ENCODE measurements around the gene WSB2.

DNA sequence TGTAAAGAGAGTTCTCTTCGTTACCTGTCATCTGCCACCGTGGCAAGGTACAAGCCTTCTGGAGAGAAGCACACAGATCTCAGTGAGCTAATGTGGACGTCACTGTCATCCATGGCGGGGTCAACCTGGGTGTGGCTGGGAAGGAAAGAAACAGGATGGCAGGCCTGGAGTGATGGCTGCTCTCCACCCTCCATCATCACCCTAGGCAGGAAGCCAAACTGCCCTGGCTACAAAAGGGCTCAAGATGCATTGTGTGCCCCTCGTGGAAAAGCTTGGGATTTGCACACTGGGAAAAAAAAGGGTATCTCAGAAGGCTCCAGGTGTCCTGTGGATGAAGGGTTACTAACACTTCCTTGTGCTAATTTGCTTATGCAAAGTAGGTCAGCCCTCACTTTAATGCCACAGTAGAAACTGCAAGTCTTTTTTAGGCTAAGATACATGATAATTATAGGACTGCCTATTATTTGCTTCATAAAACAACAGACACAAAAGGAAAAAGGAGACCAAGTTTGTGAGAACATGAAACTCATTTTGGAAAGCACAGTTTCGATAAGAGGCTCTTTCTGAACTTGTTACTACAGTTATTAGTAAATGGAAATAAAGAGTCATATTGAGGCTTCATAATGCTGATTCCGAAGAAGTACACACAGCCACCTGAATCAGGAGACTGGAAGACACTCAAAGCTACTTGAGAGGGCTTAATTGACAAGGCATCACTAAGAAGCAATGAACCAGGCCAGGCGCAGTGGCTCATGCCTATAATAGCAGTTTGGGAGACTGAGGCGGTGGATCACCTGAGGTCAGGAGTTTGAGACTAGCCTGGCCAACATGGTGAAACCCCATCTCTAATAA lies 25.6 kb downstream of the WSB2 start:
- TF ChIP-seq, protein P1, sequence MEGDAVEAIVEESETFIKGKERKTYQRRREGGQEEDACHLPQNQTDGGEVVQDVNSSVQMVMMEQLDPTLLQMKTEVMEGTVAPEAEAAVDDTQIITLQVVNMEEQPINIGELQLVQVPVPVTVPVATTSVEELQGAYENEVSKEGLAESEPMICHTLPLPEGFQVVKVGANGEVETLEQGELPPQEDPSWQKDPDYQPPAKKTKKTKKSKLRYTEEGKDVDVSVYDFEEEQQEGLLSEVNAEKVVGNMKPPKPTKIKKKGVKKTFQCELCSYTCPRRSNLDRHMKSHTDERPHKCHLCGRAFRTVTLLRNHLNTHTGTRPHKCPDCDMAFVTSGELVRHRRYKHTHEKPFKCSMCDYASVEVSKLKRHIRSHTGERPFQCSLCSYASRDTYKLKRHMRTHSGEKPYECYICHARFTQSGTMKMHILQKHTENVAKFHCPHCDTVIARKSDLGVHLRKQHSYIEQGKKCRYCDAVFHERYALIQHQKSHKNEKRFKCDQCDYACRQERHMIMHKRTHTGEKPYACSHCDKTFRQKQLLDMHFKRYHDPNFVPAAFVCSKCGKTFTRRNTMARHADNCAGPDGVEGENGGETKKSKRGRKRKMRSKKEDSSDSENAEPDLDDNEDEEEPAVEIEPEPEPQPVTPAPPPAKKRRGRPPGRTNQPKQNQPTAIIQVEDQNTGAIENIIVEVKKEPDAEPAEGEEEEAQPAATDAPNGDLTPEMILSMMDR (IDR thresholded peaks at IDR 0.05; ENCODE audit: low read length): no peak
- no peak for TF ChIP-seq EZH2 (IDR thresholded peaks at IDR 0.05; ENCODE audit: borderline replicate concordance, low read length)
